ENCODE measurements around the gene NCBP3.

NCBP3 gene

DNA sequence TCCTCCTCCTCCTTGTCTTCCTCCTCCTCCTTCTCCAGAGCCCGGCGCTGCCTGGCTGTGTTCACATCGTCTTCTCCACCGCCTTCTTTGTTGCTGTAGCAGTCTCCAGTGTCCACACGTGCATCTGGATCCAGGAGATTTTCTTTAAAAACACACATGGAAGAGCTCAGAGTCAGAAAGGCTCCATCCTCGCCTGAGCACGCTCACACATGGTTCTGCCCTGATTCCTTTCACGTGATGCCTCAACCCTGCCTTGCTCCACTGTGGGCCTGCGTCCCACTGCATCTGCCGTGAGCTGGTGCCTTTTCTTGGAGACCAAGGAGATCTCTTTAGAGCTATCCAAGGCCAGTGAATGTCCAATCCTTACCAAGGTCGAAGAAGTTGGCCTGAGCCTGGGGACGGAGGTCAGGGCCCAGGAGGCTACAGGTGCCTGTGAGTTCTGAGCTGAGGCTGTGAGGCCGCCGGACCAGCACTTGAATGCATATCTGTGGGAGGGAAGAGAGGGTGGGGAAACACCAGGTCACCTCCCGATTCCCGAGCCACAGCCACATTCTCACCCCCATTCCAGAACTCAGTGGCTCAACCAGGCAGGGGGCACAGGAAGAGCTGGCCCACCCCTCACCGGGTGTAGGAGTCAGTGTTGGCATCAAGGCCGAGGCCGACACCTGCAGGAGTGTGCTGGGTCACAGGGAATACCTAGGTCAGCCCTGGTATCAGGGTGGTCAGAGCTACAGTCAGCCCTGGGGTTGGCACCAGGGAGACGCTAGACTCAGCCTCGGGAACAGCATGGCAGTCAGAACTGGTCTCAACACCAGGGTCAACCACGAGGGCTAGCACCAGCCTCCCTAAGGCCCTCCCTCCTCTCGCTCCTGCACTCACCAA lies 84.8 kb downstream of the NCBP3 start:
- TF ChIP-seq ZNF274 (IDR thresholded peaks at IDR 0.05; ENCODE audit: low read depth, low read length): no peak
- H3K4me3 ChIP-seq (ENCODE audit: low read length): no peak overlapping the region

DNA sequence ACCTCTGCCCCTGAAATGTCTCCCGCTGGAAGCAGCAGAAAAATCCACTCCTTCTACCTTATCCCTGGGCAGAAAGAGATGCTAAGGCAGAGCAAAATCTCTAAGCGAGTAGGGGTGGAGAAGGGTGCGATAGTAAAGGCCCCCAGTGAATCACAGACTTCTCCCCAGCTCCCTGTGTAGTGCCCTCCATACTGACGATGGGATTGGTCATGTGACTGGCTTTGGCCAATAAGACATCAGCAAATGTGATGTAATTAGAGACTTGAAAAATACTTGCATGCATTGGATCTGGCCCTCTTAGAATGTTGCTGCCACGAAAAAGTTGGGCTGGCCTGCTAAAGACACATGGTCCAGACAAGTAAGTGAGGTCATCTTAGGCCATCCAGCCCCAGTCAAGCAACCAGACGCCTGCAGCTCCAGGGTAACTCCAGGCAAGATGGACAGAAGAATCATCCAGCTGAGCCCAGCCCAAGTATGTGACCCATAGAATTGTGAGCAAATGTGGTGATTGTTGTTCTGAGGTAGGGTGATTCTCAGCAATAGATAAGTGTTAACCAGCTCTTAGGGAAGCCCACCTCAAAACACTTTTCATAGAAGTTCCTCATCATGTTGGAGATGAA lies 86.3 kb downstream of the NCBP3 start:
- no peak overlapping the region for H3K4me3 ChIP-seq (ENCODE audit: low read length)
- no peak for TF ChIP-seq ZNF274 (IDR thresholded peaks at IDR 0.05; ENCODE audit: low read depth, low read length)

DNA sequence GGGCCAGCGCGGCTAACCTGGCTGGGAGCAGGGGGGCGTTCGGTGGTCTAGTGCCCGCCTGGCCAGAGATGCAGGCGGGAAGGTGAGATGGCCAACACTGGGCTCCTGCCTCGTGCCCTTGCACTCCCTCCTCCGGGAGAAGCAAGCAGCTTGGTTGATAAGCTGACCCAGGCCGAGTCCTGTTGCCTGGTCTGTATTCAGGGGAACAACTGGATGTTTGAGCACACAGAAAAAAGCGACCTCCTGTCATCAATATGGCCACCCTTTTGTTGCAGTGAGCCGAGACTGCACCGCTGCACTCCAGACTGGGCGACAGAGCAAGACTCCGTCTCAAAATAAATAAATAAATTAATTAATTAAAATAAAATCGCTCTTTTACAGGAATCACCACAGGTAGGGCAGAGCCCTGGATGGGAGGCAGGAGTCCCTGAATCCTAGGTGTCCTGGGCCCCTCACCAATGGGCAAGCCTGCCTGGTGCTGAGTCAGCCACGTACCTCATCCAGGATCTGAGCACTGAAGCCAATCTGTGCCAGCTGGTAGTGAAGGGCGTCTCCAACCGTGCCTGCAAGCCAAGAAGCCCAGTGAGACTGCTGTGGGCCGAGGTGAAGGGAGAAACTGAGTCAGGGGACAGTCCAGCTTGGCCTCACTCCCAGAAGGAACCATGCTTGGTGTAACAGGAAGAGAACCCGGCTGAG lies 90.6 kb downstream of the NCBP3 start:
- no peak overlapping the region for H3K4me3 ChIP-seq (ENCODE audit: low read length)
- no peak for TF ChIP-seq ZNF274 (IDR thresholded peaks at IDR 0.05; ENCODE audit: low read depth, low read length)

DNA sequence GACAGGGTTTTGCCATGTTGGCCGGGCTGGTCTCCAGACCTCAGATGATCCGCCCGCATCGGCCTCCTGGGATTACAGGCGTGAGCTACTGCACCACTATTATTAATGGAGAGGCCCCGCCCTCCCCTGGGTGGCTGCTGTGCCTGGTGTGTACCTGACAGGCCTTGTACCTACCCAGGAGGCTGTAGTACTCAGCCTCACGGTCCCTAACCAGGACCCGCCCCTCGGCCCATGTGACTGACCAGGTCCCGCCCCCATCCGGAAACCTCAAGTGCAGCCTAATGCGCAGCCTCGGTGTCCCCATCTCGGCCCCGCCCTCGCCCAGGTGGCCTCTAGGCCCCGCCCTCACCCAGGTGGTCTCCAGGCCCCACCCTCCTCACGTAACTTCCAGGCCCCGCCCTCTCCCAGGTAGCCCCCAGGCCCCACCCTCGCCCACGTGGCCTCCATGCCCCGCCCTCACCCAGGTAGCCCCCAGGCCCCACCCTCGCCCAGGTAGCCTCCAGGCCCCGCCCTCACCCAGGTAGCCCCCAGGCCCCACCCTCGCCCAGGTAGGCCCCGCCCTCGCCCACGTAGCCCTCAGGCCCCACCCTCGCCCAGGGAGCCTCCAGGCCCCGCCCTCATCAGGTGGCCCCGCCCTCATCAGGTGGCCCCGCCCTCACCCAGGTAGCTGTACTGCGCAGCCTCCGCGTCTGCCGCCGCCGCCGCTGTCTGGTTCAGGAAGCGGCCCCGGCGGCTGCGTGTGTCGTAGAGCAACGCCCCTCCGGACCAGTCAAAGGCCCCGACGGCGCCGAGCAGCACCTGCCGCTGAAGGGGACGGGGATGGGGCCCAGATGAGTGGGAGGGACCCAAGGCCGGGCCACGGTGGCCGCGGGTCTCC lies 91.3 kb downstream of the NCBP3 start:
- no peak for TF ChIP-seq ZNF274 (IDR thresholded peaks at IDR 0.05; ENCODE audit: low read depth, low read length)
- H3K4me3 ChIP-seq (ENCODE audit: low read length): no peak overlapping the region

DNA sequence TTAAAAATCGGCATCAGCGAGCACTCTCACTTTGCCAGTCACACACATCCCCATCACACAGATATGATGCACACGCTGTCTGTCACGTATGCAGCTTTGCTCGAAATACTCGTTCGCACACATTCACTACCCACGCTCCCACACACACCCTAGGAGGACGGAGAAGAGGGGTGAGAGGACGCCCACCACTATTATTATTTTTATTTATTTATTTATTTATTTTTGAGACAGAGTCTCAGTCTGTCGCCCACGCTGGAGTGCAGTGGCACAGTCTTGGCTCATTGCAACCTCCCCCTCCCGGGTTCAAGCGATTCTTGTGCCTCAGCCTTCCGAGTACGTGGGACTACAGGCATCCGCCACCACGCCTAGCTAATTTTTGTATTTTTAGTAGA lies 92.0 kb downstream of the NCBP3 start:
- TF ChIP-seq ZNF274 (IDR thresholded peaks at IDR 0.05; ENCODE audit: low read depth, low read length): no peak
- H3K4me3 ChIP-seq (ENCODE audit: low read length): no peak overlapping the region

DNA sequence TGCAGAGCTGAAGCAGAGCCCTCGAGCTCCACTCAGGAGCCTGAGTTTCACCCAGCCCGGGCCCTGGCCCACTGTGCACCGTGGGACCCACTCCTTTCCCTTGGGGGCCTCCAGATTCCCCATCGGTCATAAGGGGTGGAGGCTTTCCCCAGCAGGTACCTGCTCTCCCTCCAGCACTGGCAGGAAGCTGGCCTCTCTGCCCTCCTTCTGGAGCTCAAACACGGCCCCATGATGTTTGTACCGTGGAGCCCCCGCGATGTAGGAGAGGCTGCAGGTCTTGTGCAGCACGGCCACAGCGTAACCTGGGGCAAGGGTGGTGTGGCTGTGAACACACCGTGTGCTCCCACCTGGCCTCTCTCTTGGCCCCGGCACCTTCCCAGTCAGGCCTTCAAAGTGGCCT lies 92.4 kb downstream of the NCBP3 start:
- H3K4me3 ChIP-seq (ENCODE audit: low read length): no peak overlapping the region
- TF ChIP-seq ZNF274 (IDR thresholded peaks at IDR 0.05; ENCODE audit: low read depth, low read length): no peak

Measured in GM08714 (cell line).